HepG2 (cell line): ENCODE data around the gene SMTNL1. TPM values are rescaled to one million over a fixed set of nuclear protein-coding genes. Genes with fewer than 3 reads are reported as not detected.

Source experiments
- ARHGAP35 ChIP-seq: sonication (generic); formaldehyde crosslinking; IDR thresholded peaks from 2 replicates; pipeline ENCODE4 v1.9.0; 2022; ENCODE audit warnings: mild to moderate bottlenecking, inconsistent platforms, moderate library complexity, missing genetic modification reagents, borderline replicate concordance
- CC2D1A ChIP-seq: sonication (generic); formaldehyde crosslinking; IDR thresholded peaks from 2 replicates; pipeline ENCODE4 v1.8.1; 2023; ENCODE audit warnings: mild to moderate bottlenecking, missing genetic modification reagents
- EED ChIP-seq: sonication (generic); formaldehyde crosslinking; IDR thresholded peaks from 2 replicates; pipeline ENCODE4 v1.5.0; 2020; ENCODE audit warnings: mild to moderate bottlenecking, missing genetic modification reagents
- FOXP1 ChIP-seq, 2 experiments: fragments of 450-650 bp in 1 of 2; IDR thresholded peaks; 2 replicates each; pipeline ENCODE4 v1.6.1; 2017 to 2018; ENCODE audit warnings: antibody characterized with exemption in 1 of 2
- HMG20A ChIP-seq: IDR thresholded peaks from 2 replicates; pipeline ENCODE4 v1.6.1; 2016; ENCODE audit warnings: borderline replicate concordance
- KIAA2018 ChIP-seq: sonication (generic); formaldehyde crosslinking; IDR thresholded peaks from 2 replicates; pipeline ENCODE4 v1.5.0; 2020; ENCODE audit warnings: mild to moderate bottlenecking, missing genetic modification reagents, borderline replicate concordance
- MTA1 ChIP-seq: sonication (generic); formaldehyde crosslinking; IDR thresholded peaks from 2 replicates; pipeline ENCODE4 v1.4.0; 2020; ENCODE audit warnings: missing genetic modification reagents, mild to moderate bottlenecking, borderline replicate concordance
- PBX2 ChIP-seq: IDR thresholded peaks from 2 replicates; pipeline ENCODE4 v1.6.1; 2016; ENCODE audit warnings: control low read depth
- PRMT3 ChIP-seq: sonication (generic); formaldehyde crosslinking; IDR thresholded peaks from 2 replicates; pipeline ENCODE4 v1.8.1; 2022; ENCODE audit warnings: low read depth, mild to moderate bottlenecking, moderate library complexity, missing genetic modification reagents, borderline replicate concordance
- SUZ12 ChIP-seq: fragments of 150-350 bp; IDR thresholded peaks from 2 replicates; pipeline ENCODE4 v1.6.1; 2014; ENCODE audit warnings: low read depth, low read length
- ZBED4 ChIP-seq: sonication (generic); formaldehyde crosslinking; IDR thresholded peaks from 2 replicates; pipeline ENCODE4 v1.4.0; 2020; ENCODE audit warnings: missing genetic modification reagents, borderline replicate concordance
- ZNF790 ChIP-seq: sonication (generic); formaldehyde crosslinking; IDR thresholded peaks from 2 replicates; pipeline ENCODE4 v1.8.0; 2022; ENCODE audit warnings: missing genetic modification reagents, mild to moderate bottlenecking, borderline replicate concordance
- polyA plus RNA-seq, 8 experiments: library from polyadenylated mRNA; depleted of rRNA in 3 of 8; stranded (reverse) in 7 of 8; unstranded in 1 of 8; fragments of >200 nt; fragmentation: Illumina TruSeq in 4 of 8; extraction: Trizol in 4 of 8; gene quantifications; 2 replicates each; pipeline versions ENCODE4 v1.2.1 to v1.2.3, GENCODE V29; 2011 to 2016; ENCODE audit warnings: low read depth in 4 of 8, missing spikeins in 1 of 8, mixed read lengths in 1 of 8; ENCODE audit not compliant: insufficient read depth in 1 of 8
- total RNA-seq, 5 experiments: library from RNA; depleted of rRNA; stranded (reverse); fragments of >200 nt; fragmentation: Illumina TruSeq; extraction: Trizol; gene quantifications; 2 replicates each; pipeline ENCODE4 v1.2.3, GENCODE V29; 2016; ENCODE audit warnings: low read depth in 1 of 5
- TF ChIP-seq, protein P1 (sequence below): sonication (generic); formaldehyde crosslinking; IDR thresholded peaks from 2 replicates; pipeline ENCODE4 v1.8.1; 2023; ENCODE audit warnings: missing genetic modification reagents, inconsistent platforms, borderline replicate concordance

The SMTNL1 gene
- total and polyA plus RNA-seq, 2 of the 13 experiments (the other 11 are each of a cell fraction or from before 2014, with no cell fraction given): 0.04 TPM; not detected in 1

GRCh38 chr11:57493507-57494503 lies 43.6 kb upstream of the SMTNL1 start (continued):
- TF ChIP-seq KIAA2018 (no peak), ZBED4 (no peak), FOXP1 (IDR thresholded peaks at IDR 0.05) (no peak), FOXP1 (CRISPR knock-in tag; IDR thresholded peaks at IDR 0.05) (no peak), HMG20A (CRISPR knock-in tag) (no peak), CC2D1A (CRISPR knock-in tag) (no peak), MTA1 (no peak), EED (CRISPR knock-in tag) (no peak), ARHGAP35 (CRISPR knock-in tag) (no peak), PBX2 (CRISPR knock-in tag) (no peak), PRMT3 (CRISPR knock-in tag) (no peak), ZNF790 (CRISPR knock-in tag) (no peak), SUZ12 (no peak)
- TF ChIP-seq, protein P1, sequence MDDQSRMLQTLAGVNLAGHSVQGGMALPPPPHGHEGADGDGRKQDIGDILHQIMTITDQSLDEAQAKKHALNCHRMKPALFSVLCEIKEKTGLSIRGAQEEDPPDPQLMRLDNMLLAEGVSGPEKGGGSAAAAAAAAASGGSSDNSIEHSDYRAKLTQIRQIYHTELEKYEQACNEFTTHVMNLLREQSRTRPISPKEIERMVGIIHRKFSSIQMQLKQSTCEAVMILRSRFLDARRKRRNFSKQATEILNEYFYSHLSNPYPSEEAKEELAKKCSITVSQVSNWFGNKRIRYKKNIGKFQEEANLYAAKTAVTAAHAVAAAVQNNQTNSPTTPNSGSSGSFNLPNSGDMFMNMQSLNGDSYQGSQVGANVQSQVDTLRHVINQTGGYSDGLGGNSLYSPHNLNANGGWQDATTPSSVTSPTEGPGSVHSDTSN (CRISPR knock-in tag): no peak
